Measurements from ENCODE around the gene RBFOX2. TPM values are rescaled to one million over a fixed set of nuclear protein-coding genes. Genes with fewer than 3 reads are reported as not detected.
"Not testable (repeated sequence)": the region's sequence is repeated elsewhere in the genome, so short reads cannot be mapped to it uniquely, and the experiment has no call there.

The RBFOX2 gene
- 77.7 and 87.2 TPM in 2 replicates for total RNA-seq (2014; rRNA removed; shearing (Covaris generic))

GRCh38 chr22:36028646-36029405 is at the start of gene RBFOX2:
RBFOX2 (minus strand) TSS chr22:36028824; CDS start chr22:36028425, 399 bp downstream.
- peak; percentile 99 for DNase-seq
- Histone ChIP-seq H3K4me3 (ENCODE audit: insufficient read depth, low read depth, low read length) (peak within 1 kb of the TSS; percentile 77), H3K36me3 (replicated peaks; ENCODE audit: control insufficient read depth, insufficient read depth, low read length) (no peaks in the 10 kb centered on the region), H3K27me3 (ENCODE audit: control insufficient read depth, insufficient read depth, low read length) (no peaks in the 10 kb centered on the region)

GRCh38 chr22:36077271-36077670 is 48.6 kb upstream of the RBFOX2 start:
- Histone ChIP-seq H3K4me3 (ENCODE audit: insufficient read depth, low read depth, low read length) (no peak overlapping the region), H3K36me3 (replicated peaks; ENCODE audit: control insufficient read depth, insufficient read depth, low read length) (no peaks in the 10 kb centered on the region), H3K27me3 (ENCODE audit: control insufficient read depth, insufficient read depth, low read length) (no peaks in the 10 kb centered on the region)
- DNase-seq = no peak

GRCh38 chr22:36075724-36076123 is 47.1 kb upstream of the RBFOX2 start:
- Histone ChIP-seq H3K4me3 (ENCODE audit: insufficient read depth, low read depth, low read length) (no peak overlapping the region), H3K27me3 (ENCODE audit: control insufficient read depth, insufficient read depth, low read length) (no peaks in the 10 kb centered on the region), H3K36me3 (replicated peaks; ENCODE audit: control insufficient read depth, insufficient read depth, low read length) (no peaks in the 10 kb centered on the region)
- DNase-seq = no peak

- H3K36me3 ChIP-seq (replicated peaks; ENCODE audit: control insufficient read depth, insufficient read depth, low read length) = no peaks in the 10 kb centered on the region
- no peak overlapping the region for H3K4me3 ChIP-seq (ENCODE audit: insufficient read depth, low read depth, low read length)
- no peak for DNase-seq
- no peaks in the 10 kb centered on the region for H3K27me3 ChIP-seq (ENCODE audit: control insufficient read depth, insufficient read depth, low read length)
Observed at GRCh38 chr22:36075230-36075629, 46.6 kb upstream of the RBFOX2 start.

- H3K4me3 ChIP-seq (ENCODE audit: insufficient read depth, low read depth, low read length) = no peak overlapping the region
- no peak for DNase-seq
- H3K27me3 ChIP-seq (ENCODE audit: control insufficient read depth, insufficient read depth, low read length) = no peaks in the 10 kb centered on the region
- no peaks in the 10 kb centered on the region for H3K36me3 ChIP-seq (replicated peaks; ENCODE audit: control insufficient read depth, insufficient read depth, low read length)
Observed at GRCh38 chr22:36073476-36073875, 44.9 kb upstream of the RBFOX2 start.

GRCh38 chr22:36070645-36071044 is 42.0 kb upstream of the RBFOX2 start:
- H3K36me3 ChIP-seq (replicated peaks; ENCODE audit: control insufficient read depth, insufficient read depth, low read length); H3K27me3 ChIP-seq (ENCODE audit: control insufficient read depth, insufficient read depth, low read length); H3K4me3 ChIP-seq (ENCODE audit: insufficient read depth, low read depth, low read length); DNase-seq: not testable (repeated sequence)

- Histone ChIP-seq H3K4me3 (ENCODE audit: insufficient read depth, low read depth, low read length) (no peak overlapping the region), H3K27me3 (ENCODE audit: control insufficient read depth, insufficient read depth, low read length) (no peaks in the 10 kb centered on the region), H3K36me3 (replicated peaks; ENCODE audit: control insufficient read depth, insufficient read depth, low read length) (no peaks in the 10 kb centered on the region)
- DNase-seq = no peak
Observed at GRCh38 chr22:36069368-36069767, 40.7 kb upstream of the RBFOX2 start.

- Histone ChIP-seq H3K36me3 (replicated peaks; ENCODE audit: control insufficient read depth, insufficient read depth, low read length) (no peaks in the 10 kb centered on the region), H3K4me3 (ENCODE audit: insufficient read depth, low read depth, low read length) (no peak overlapping the region)
- DNase-seq = no peak
Observed at GRCh38 chr22:36068776-36069344, 40.2 kb upstream of the RBFOX2 start.

GRCh38 chr22:36067235-36067558 is 38.6 kb upstream of the RBFOX2 start:
- Histone ChIP-seq H3K4me3 (ENCODE audit: insufficient read depth, low read depth, low read length) (no peak overlapping the region), H3K36me3 (replicated peaks; ENCODE audit: control insufficient read depth, insufficient read depth, low read length) (no peaks in the 10 kb centered on the region), H3K27me3 (ENCODE audit: control insufficient read depth, insufficient read depth, low read length) (no peaks in the 10 kb centered on the region)
- DNase-seq = no peak

More at GRCh38 chr22:36068776-36069344, 40.2 kb upstream of the RBFOX2 start:
- H3K27me3 ChIP-seq (ENCODE audit: control insufficient read depth, insufficient read depth, low read length) = no peaks in the 10 kb centered on the region

GRCh38 chr22:36065775-36066544 is 37.3 kb upstream of the RBFOX2 start:
- Histone ChIP-seq H3K4me3 (ENCODE audit: insufficient read depth, low read depth, low read length) (peak overlapping the region; percentile 46), H3K27me3 (ENCODE audit: control insufficient read depth, insufficient read depth, low read length) (no peaks in the 10 kb centered on the region), H3K36me3 (replicated peaks; ENCODE audit: control insufficient read depth, insufficient read depth, low read length) (no peaks in the 10 kb centered on the region)
- DNase-seq = peak; percentile 91

GRCh38 chr22:36065462-36065774 is 36.8 kb upstream of the RBFOX2 start:
- DNase-seq = no peak
- H3K27me3 ChIP-seq (ENCODE audit: control insufficient read depth, insufficient read depth, low read length) = no peaks in the 10 kb centered on the region
- peak overlapping the region; percentile 46 for H3K4me3 ChIP-seq (ENCODE audit: insufficient read depth, low read depth, low read length)
- H3K36me3 ChIP-seq (replicated peaks; ENCODE audit: control insufficient read depth, insufficient read depth, low read length) = no peaks in the 10 kb centered on the region

GRCh38 chr22:36064358-36064757 is 35.7 kb upstream of the RBFOX2 start:
- Histone ChIP-seq H3K4me3 (ENCODE audit: insufficient read depth, low read depth, low read length) (no peak overlapping the region), H3K27me3 (ENCODE audit: control insufficient read depth, insufficient read depth, low read length) (no peaks in the 10 kb centered on the region), H3K36me3 (replicated peaks; ENCODE audit: control insufficient read depth, insufficient read depth, low read length) (no peaks in the 10 kb centered on the region)
- DNase-seq = no peak

GRCh38 chr22:36056980-36057379 is 28.4 kb upstream of the RBFOX2 start:
- no peak for DNase-seq
- no peaks in the 10 kb centered on the region for H3K27me3 ChIP-seq (ENCODE audit: control insufficient read depth, insufficient read depth, low read length)
- no peak overlapping the region for H3K4me3 ChIP-seq (ENCODE audit: insufficient read depth, low read depth, low read length)
- no peaks in the 10 kb centered on the region for H3K36me3 ChIP-seq (replicated peaks; ENCODE audit: control insufficient read depth, insufficient read depth, low read length)

- H3K4me3 ChIP-seq (ENCODE audit: insufficient read depth, low read depth, low read length) = no peak overlapping the region
- H3K27me3 ChIP-seq (ENCODE audit: control insufficient read depth, insufficient read depth, low read length) = no peaks in the 10 kb centered on the region
- DNase-seq = peak; percentile 14
- no peaks in the 10 kb centered on the region for H3K36me3 ChIP-seq (replicated peaks; ENCODE audit: control insufficient read depth, insufficient read depth, low read length)
Observed at GRCh38 chr22:36055376-36056295, 27.0 kb upstream of the RBFOX2 start.
